Astrocyte of the cerebellum (primary cell): ENCODE results near the gene MRPL20.
A peak's percentile ranks its signal among the peaks of the same experiment; 100 is the strongest.

ENCODE experiments used
- DNase-seq: peaks from one replicate; pipeline ENCODE4 v3.0.0-alpha.2; 2011; ENCODE audit warnings: low read depth
- H3K4me3 ChIP-seq: 2 replicates; pipeline ENCODE4 v1.5.1; 2011; ENCODE audit warnings: mild to moderate bottlenecking, low read depth, low read length, moderate library complexity
- CTCF ChIP-seq: IDR thresholded peaks from 2 replicates; pipeline ENCODE4 v1.5.1; 2012; ENCODE audit warnings: low read length, low read depth, moderate library complexity, mild to moderate bottlenecking; ENCODE audit errors: missing control alignments
- in situ Hi-C: cut with HindIII; loops from 2 replicates; pipeline ENCODE4 v1.10.0; 2017; ENCODE audit warnings: low sequenced_read_pairs

The MRPL20 gene

GRCh38 chr1:1435106-1435903 is 28.2 kb upstream of the MRPL20 start, which contains the start of gene VWA1:
Gene VWA1 (plus strand): TSS chr1:1435690. CDS start chr1:1435749, 59 bp downstream.
- in situ Hi-C loops = no loop called here
- TF ChIP-seq CTCF = peak; percentile 8
- no peak for DNase-seq
- peak within 1 kb of the TSS; percentile 59 for H3K4me3 ChIP-seq

GRCh38 chr1:1434824-1435105 is 27.7 kb upstream of the MRPL20 start:
- no peak for TF ChIP-seq CTCF
- DNase-seq = no peak
- in situ Hi-C loops = no loop called here
- H3K4me3 ChIP-seq = peak overlapping the region; percentile 59

- no peak for TF ChIP-seq CTCF
- H3K4me3 ChIP-seq = peak overlapping the region; percentile 7
- DNase-seq = peak; percentile 28
- in situ Hi-C loops = no loop called here
Measured at GRCh38 chr1:1434131-1434823, 27.2 kb upstream of the MRPL20 start.

- DNase-seq = peak; percentile 29
- H3K4me3 ChIP-seq = peak overlapping the region; percentile 12
- no peak for TF ChIP-seq CTCF
- in situ Hi-C loops = no loop called here
Measured at GRCh38 chr1:1433804-1434130, 26.7 kb upstream of the MRPL20 start.

GRCh38 chr1:1432951-1433803 is 26.1 kb upstream of the MRPL20 start:
- in situ Hi-C loops = no loop called here
- TF ChIP-seq CTCF = no peak
- no peak for DNase-seq
- peak overlapping the region; percentile 12 for H3K4me3 ChIP-seq

- in situ Hi-C loops = no loop called here
- DNase-seq = no peak
- H3K4me3 ChIP-seq = no peak overlapping the region
- no peak for TF ChIP-seq CTCF
Measured at GRCh38 chr1:1432274-1432950, 25.3 kb upstream of the MRPL20 start.
